VCaP (cell line): Measurements from ENCODE around the gene GPR148.
A peak's percentile ranks its signal among the peaks of the same experiment; 100 is the strongest.

Source experiments
- H3K27ac ChIP-seq: fragments of 450-650 bp; 2 replicates; pipeline ENCODE4 v1.5.1; 2017
- CTCF ChIP-seq: fragments of 450-650 bp; conservative IDR thresholded peaks from 2 replicates; pipeline ENCODE4 v1.5.1; 2017; ENCODE audit warnings: mild to moderate bottlenecking, moderate library complexity

GPR148 gene

DNA sequence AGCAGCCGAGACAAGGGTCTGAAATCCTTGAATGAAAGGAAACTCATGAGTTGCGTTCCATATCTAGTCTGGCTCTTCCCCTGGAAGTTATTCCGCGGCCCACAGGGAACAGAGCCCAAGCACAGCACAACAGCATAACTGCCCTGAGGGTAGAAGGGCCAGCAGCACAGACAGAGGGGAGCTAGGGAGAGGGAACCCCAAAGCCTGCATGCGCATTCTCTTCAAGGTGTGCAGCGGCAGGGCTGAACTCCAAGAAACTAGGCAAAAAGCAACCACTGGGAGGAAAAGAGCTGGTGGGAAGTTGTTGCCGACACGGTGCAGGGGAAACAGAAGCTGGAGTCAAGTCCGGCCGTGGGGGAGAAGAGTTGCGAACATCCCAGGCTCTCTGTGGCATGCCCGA lies 11.8 kb downstream of the GPR148 start:
- TF ChIP-seq CTCF: no peak
- no peak overlapping the region for H3K27ac ChIP-seq

- TF ChIP-seq CTCF: no peak
- H3K27ac ChIP-seq: no peak overlapping the region
Measured at GRCh38 chr2:130743278-130743677, 14.4 kb downstream of the GPR148 start.

DNA sequence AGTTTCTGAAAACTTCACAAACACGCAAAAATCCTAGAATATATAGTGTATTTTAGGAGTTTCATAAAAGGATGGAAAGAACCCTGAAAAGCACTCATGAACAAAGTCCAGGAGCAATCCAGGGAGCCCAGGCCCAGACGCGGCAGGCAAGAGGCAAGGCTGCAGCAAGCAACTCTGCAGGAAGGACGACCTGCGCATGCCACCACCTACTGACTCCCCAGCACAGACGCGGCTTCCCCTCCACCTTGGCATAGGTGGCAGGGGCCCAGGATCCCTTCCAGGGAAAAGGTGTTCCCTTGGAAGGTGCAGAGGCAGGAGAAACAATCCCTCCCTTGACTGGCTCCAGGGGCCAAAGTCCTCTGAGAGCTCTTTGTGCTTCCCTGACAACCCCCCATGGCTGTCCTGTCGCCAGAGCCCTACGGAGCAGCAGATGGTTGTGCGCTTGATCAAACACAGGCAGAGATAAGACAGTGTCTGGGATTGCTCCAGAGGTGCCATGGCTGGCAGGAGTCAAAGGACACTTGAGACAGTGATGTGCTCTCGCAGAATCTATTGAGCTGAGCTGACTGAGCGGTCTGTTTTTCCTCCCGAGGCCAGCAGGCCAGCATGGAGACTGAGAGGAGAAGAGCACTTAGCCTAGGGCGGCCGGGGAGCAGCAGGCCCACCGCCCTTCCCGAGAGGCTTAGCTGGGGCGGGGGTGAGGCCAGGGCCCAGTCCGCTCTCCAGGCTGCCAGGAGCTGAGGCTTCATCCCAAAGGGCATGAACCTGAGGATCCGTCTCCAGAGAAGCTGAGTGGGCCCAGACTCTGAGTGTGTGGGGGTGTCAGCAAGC lies 15.6 kb downstream of the GPR148 start:
- no peak overlapping the region for H3K27ac ChIP-seq
- TF ChIP-seq CTCF: no peak

- H3K27ac ChIP-seq: no peak overlapping the region
- no peak for TF ChIP-seq CTCF
Measured at GRCh38 chr2:130749078-130749477, 20.2 kb downstream of the GPR148 start.

GRCh38 chr2:130749641-130750040 lies 20.8 kb downstream of the GPR148 start:
- no peak overlapping the region for H3K27ac ChIP-seq
- no peak for TF ChIP-seq CTCF

DNA sequence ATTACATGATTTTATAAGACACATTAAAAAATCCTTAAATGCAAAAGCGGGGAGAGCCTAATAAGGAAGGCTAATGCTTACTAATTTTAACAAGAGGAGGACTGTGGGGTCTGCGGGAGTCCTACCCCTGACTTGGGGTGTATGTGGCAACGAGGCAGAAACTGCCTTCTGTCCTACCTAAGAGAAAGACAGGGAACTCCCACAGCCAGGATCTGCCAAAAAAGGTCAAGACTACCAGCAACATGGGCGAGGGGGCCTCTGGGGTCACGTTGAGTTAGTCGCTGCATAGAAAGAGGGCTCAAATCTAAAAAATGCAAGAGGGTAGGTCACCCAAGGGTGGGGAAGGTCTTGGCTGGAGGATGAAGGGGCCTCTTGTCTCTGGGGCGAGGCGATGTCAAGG lies 25.9 kb downstream of the GPR148 start:
- H3K27ac ChIP-seq: peak overlapping the region; percentile 85
- TF ChIP-seq CTCF: no peak

DNA sequence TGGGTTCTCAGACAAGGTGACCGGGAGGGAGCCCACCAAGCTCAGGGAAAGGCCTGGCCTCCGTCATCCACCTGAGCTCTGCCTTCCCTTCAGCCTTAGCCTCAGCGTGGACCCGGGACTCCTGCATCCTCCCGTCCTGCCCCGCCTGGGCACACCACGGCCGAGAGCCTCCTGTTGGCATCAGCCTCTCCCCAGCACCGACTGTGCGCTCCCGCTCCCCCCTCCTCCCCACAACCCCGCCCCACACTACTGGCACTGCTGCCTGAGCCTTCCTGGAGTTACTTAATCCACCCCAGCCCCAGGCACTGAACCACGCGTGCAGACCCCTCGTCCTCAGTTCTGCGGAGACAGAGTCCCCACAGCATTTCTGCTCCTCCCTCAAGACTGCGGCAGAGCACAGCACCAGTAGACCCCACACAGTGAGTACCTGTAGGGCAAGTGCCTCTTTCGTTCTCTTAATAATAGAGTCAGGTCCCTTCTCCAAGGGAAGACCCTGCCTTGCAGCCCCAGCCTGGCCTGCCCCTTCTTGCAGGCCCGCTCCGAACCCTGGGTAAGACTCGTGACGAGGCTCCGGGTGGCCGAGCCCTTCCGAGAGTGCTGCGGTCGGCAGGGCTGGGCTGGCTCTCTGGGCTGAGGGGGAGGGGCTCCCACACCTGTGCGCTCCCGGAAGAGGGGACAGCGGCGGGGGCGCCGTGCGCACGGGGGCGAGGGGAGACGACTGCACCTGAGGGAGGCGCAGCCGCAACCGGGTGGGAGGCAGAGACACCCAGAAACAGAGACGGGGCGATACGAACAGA lies 26.6 kb downstream of the GPR148 start, which contains the start of gene AMER3:
Gene AMER3 (plus strand): TSS at position 285 of the 797 bp plus-strand sequence. CDS start 6,533 bp downstream, outside the sequence.
- no peak for TF ChIP-seq CTCF
- peak within 1 kb of the TSS; percentile 85 for H3K27ac ChIP-seq
